Panc1 (cell line): Measurements from ENCODE around the gene AP3D1. TPM values are rescaled to one million over a fixed set of nuclear protein-coding genes. Genes with fewer than 3 reads are reported as not detected.
A peak's percentile ranks its signal among the peaks of the same experiment; 100 is the strongest.

Source experiments
- ATAC-seq: fragments of 200-7000 bp; cut with Tn5 transposase; 2 replicates; pipeline ENCODE4 v1.9.1; 2020; ENCODE audit warnings: mild to moderate bottlenecking, moderate library complexity
- BruUV-seq: library from RNA; stranded (reverse); fragments of 400-500 nt; replicated peaks from 2 replicates; lab custom pipeline; 2021; lab: Mats Ljungman, UMichigan
- CTCF ChIA-PET: fragments of 300-600 bp; sonication (Branson Sonifier 250); formaldehyde crosslinking; loops from one replicate; lab custom pipeline; 2022; ENCODE audit warnings: antibody characterized with exemption; lab: Charles Lee
- POLR2A ChIA-PET: fragments of 300-600 bp; sonication (Branson Sonifier 250); formaldehyde crosslinking; loops from one replicate; lab custom pipeline; 2022; ENCODE audit warnings: antibody characterized with exemption; lab: Charles Lee
- DNase-seq: peaks from one replicate; pipeline ENCODE4 v3.0.0-alpha.2; 2010; ENCODE audit warnings: low read depth, low spot score
- H3K27ac ChIP-seq: 2 replicates; pipeline ENCODE4 v1.5.1; 2011; ENCODE audit warnings: mild to moderate bottlenecking, low read length, inconsistent platforms
- H3K27me3 ChIP-seq: fragments of 200-500 bp; sonication (Bioruptor generic); 2 replicates; pipeline ENCODE4 v1.6.0; 2014; ENCODE audit warnings: low read length, inconsistent platforms; ENCODE audit not compliant: control insufficient read depth, insufficient read depth
- H3K36me3 ChIP-seq: fragments of 200-500 bp; sonication (Bioruptor generic); 2 replicates; pipeline ENCODE4 v1.5.1; 2014; ENCODE audit warnings: inconsistent platforms, mild to moderate bottlenecking, low read length, moderate library complexity; ENCODE audit not compliant: control insufficient read depth, insufficient read depth
- H3K4me1 ChIP-seq: 2 replicates; pipeline ENCODE4 v1.5.1; 2011; ENCODE audit warnings: inconsistent platforms, mild to moderate bottlenecking, low read length, moderate library complexity; ENCODE audit not compliant: control insufficient read depth, insufficient read depth
- H3K4me3 ChIP-seq, 2 experiments: 2 replicates each; pipeline ENCODE4 v1.5.1; 2011 to 2012; ENCODE audit warnings: low read depth in 2 of 2, low read length in 2 of 2, mild to moderate bottlenecking in 2 of 2, inconsistent platforms in 1 of 2, moderate library complexity in 1 of 2
- H3K9me3 ChIP-seq: fragments of 200-500 bp; sonication (Bioruptor generic); 2 replicates; pipeline ENCODE4 v1.5.1; 2014; ENCODE audit warnings: low read depth, mild to moderate bottlenecking, inconsistent platforms, low read length, moderate library complexity; ENCODE audit not compliant: control insufficient read depth, insufficient read depth
- POLR2AphosphoS5 ChIP-seq: IDR thresholded peaks from 2 replicates; pipeline ENCODE4 v1.6.1; 2012; ENCODE audit warnings: mild to moderate bottlenecking, low read depth, low read length, moderate library complexity
- SIN3A ChIP-seq: IDR thresholded peaks from 2 replicates; pipeline ENCODE4 v1.6.1; 2012; ENCODE audit warnings: low read depth, mild to moderate bottlenecking, low read length, moderate library complexity, borderline replicate concordance; ENCODE audit not compliant: insufficient read depth
- TCF7L2 ChIP-seq: IDR thresholded peaks from 2 replicates; pipeline ENCODE4 v1.6.1; 2011; ENCODE audit warnings: mild to moderate bottlenecking, low read depth, low read length, inconsistent platforms
- in situ Hi-C: cut with HindIII; loops from 2 replicates; pipeline ENCODE4 v1.10.0; 2016; ENCODE audit warnings: low sequenced_read_pairs, low pct_unique_long_range_greater_than_20kb
- intact Hi-C: fragments of 100-400 bp; cut with micrococcal nuclease; formaldehyde crosslinking; loops from one replicate; pipeline ENCODE4 v1.10.0; 2022; ENCODE audit not compliant: unreplicated experiment
- total RNA-seq: library from RNA; stranded (reverse); gene quantifications from one replicate; pipeline ENCODE4 v1.2.1, GENCODE V29; 2021; ENCODE audit not compliant: unreplicated experiment
- TF ChIP-seq, protein P1 (sequence below): fragments of 450-650 bp; IDR thresholded peaks from 2 replicates; pipeline ENCODE4 v1.5.1; 2017; ENCODE audit warnings: mild to moderate bottlenecking
- TF ChIP-seq, protein P2 (sequence below), 2 experiments: IDR thresholded peaks; 2 replicates each; pipeline ENCODE4 v1.6.1; 2011 to 2012; ENCODE audit warnings: low read depth in 2 of 2, control low read depth in 1 of 2, low read length in 1 of 2, mild to moderate bottlenecking in 1 of 2, moderate library complexity in 1 of 2; ENCODE audit not compliant: insufficient read depth in 1 of 2

Gene AP3D1
- total RNA-seq, 1 experiment from 2014 or later = 167 TPM

DNA sequence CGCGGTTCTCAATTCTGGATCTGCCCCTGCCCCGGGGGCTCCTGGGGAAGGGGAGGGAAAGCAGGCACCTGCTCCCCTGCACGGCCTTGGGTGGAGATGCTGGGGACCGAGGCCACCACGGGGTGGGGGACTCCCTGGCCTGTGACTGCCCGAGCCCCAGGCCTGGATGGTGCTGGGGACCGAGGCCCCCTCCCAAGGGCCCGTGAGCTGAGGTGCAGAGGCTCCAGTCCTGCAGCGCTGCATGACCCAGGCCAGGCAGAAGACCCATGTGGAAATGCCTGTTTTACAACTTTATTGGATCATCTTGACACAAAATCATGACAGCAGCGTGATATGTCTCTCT lies 50.7 kb downstream of the AP3D1 start:
- Histone ChIP-seq H3K9me3 (no peaks in the 10 kb centered on the region), H3K27ac (no peak overlapping the region), H3K4me3 (no peak overlapping the region), H3K4me1 (0 out of 2 replicates have a peak, but pooled peaks cover 3% of the 10 kb centered on the region), H3K27me3 (no peaks in the 10 kb centered on the region), H3K36me3 (no peaks in the 10 kb centered on the region)
- intact Hi-C loops = no loop called here
- POLR2A ChIA-PET = no interaction called here
- CTCF ChIA-PET = no interaction called here
- BruUV-seq = no TSS peak
- no peak for DNase-seq
- no peak for ATAC-seq
- TF ChIP-seq, protein P1, sequence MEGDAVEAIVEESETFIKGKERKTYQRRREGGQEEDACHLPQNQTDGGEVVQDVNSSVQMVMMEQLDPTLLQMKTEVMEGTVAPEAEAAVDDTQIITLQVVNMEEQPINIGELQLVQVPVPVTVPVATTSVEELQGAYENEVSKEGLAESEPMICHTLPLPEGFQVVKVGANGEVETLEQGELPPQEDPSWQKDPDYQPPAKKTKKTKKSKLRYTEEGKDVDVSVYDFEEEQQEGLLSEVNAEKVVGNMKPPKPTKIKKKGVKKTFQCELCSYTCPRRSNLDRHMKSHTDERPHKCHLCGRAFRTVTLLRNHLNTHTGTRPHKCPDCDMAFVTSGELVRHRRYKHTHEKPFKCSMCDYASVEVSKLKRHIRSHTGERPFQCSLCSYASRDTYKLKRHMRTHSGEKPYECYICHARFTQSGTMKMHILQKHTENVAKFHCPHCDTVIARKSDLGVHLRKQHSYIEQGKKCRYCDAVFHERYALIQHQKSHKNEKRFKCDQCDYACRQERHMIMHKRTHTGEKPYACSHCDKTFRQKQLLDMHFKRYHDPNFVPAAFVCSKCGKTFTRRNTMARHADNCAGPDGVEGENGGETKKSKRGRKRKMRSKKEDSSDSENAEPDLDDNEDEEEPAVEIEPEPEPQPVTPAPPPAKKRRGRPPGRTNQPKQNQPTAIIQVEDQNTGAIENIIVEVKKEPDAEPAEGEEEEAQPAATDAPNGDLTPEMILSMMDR = no peak
- TF ChIP-seq SIN3A (no peak), POLR2AphosphoS5 (no peak), TCF7L2 (no peak)
- TF ChIP-seq, protein P2, sequence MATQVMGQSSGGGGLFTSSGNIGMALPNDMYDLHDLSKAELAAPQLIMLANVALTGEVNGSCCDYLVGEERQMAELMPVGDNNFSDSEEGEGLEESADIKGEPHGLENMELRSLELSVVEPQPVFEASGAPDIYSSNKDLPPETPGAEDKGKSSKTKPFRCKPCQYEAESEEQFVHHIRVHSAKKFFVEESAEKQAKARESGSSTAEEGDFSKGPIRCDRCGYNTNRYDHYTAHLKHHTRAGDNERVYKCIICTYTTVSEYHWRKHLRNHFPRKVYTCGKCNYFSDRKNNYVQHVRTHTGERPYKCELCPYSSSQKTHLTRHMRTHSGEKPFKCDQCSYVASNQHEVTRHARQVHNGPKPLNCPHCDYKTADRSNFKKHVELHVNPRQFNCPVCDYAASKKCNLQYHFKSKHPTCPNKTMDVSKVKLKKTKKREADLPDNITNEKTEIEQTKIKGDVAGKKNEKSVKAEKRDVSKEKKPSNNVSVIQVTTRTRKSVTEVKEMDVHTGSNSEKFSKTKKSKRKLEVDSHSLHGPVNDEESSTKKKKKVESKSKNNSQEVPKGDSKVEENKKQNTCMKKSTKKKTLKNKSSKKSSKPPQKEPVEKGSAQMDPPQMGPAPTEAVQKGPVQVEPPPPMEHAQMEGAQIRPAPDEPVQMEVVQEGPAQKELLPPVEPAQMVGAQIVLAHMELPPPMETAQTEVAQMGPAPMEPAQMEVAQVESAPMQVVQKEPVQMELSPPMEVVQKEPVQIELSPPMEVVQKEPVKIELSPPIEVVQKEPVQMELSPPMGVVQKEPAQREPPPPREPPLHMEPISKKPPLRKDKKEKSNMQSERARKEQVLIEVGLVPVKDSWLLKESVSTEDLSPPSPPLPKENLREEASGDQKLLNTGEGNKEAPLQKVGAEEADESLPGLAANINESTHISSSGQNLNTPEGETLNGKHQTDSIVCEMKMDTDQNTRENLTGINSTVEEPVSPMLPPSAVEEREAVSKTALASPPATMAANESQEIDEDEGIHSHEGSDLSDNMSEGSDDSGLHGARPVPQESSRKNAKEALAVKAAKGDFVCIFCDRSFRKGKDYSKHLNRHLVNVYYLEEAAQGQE (IDR thresholded peaks at IDR 0.05; ENCODE audit: insufficient read depth in 1 of 2, low read depth in 2 of 2, low read length in 1 of 2) = no peak
- in situ Hi-C loops = no loop called here

DNA sequence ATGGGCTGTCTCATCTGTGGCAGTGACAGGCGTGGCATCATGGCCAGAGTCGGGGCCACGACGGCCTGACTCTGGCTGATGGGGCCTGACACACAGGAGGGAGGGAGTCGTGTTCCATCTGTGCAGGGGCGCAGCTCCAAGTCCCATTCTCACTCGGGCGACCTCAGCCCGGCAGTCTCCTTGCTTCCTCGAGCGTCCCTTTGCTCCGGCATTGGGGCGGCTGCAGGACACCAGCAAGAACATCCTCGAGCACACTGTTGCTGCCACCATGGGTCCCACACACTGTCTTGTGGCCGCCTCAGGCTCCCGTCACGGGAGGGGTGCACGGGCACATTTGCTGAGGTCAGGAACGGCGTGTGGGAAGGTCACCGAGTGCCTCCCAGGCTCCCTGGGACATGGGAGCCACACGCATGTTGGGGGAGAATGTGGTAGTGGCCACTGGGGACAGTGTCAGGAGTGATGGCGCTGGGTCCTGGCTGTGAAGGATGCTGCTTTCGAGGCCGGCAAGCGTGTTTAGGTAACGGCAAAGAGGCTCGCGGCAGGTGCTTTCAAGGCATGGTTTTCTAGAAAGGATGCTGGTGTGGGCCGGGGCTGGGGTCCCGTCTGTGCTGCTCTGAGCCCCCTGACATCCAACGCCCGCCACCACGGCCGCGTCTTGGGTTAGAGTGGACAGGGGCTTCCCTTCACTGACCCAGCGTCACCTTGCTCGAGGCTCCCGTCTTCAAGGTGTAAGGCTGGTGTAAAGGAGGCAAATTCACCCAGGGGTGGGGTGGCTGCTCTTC lies 51.2 kb downstream of the AP3D1 start:
- TF ChIP-seq, protein P1 = no peak
- 0 out of 2 replicates have a peak, but pooled peaks have one; percentile 3 for TF ChIP-seq POLR2AphosphoS5
- no peaks in the 10 kb centered on the region for H3K27me3 ChIP-seq
- BruUV-seq = no TSS peak
- ATAC-seq (no peak), DNase-seq (no peak)
- H3K9me3 ChIP-seq = no peaks in the 10 kb centered on the region
- in situ Hi-C loops (no loop called here), intact Hi-C loops (no loop called here)
- CTCF ChIA-PET = no interaction called here
- H3K4me3 ChIP-seq = no peak overlapping the region
- 0 out of 2 replicates have a peak, but pooled peaks cover 3% of the 10 kb centered on the region for H3K4me1 ChIP-seq
- POLR2A ChIA-PET = no interaction called here
- H3K27ac ChIP-seq = no peak overlapping the region
- no peaks in the 10 kb centered on the region; the same call in 1 of the 2 replicates for H3K36me3 ChIP-seq
